Prostate gland (tissue), 2 donors: ENCODE measurements around the gene CMTM8.

Source experiments
- POLR2A ChIP-seq: fragments of 450-650 bp; IDR thresholded peaks from one replicate; pipeline ENCODE4 v1.6.1; 2016; ENCODE audit warnings: antibody characterized with exemption, mild to moderate bottlenecking
- POLR2AphosphoS5 ChIP-seq: sonication (generic); formaldehyde crosslinking; IDR thresholded peaks from one replicate; pipeline ENCODE4 v1.6.1; 2017; ENCODE audit warnings: antibody characterized with exemption
- TF ChIP-seq, protein P1 (sequence below), 4 experiments: fragments of 200-600 bp in 2 of 4; fragments of 450-650 bp in 2 of 4; sonication (generic) in 2 of 4; IDR thresholded peaks; 1 replicate in 3 of 4; 2 replicates in 1 of 4; pipeline ENCODE4 v1.5.1; 2016 to 2019; ENCODE audit warnings: antibody characterized with exemption in 4 of 4, mild to moderate bottlenecking in 2 of 4, moderate library complexity in 2 of 4

DNA sequence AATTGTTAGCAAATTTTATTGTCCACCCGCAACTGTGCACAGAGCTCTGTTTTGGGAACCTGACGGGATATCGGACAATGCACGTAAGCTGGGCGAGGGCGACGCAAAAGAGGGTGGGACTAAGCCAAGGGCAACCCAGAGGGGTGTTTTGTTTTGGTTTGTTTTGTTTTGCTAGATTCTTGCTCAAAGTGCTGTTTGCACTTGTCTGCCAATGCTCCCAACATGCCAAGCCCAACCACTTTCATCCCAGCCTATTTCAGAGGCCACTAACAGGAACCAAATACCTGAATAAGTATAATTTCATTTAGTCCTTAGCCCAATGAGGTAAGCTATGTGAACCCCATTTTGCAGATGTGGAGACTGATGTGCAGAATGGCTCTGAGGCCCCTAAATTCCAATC is 143.4 kb downstream of the CMTM8 start:
- TF ChIP-seq, protein P1, sequence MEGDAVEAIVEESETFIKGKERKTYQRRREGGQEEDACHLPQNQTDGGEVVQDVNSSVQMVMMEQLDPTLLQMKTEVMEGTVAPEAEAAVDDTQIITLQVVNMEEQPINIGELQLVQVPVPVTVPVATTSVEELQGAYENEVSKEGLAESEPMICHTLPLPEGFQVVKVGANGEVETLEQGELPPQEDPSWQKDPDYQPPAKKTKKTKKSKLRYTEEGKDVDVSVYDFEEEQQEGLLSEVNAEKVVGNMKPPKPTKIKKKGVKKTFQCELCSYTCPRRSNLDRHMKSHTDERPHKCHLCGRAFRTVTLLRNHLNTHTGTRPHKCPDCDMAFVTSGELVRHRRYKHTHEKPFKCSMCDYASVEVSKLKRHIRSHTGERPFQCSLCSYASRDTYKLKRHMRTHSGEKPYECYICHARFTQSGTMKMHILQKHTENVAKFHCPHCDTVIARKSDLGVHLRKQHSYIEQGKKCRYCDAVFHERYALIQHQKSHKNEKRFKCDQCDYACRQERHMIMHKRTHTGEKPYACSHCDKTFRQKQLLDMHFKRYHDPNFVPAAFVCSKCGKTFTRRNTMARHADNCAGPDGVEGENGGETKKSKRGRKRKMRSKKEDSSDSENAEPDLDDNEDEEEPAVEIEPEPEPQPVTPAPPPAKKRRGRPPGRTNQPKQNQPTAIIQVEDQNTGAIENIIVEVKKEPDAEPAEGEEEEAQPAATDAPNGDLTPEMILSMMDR (IDR thresholded peaks at IDR 0.05): no peak
- TF ChIP-seq POLR2A (no peak), POLR2AphosphoS5 (no peak)
